NCI-H2196 treated with DMSO at 0.1 percent for 48 hours (cell line): Measurements from ENCODE around the gene ARFIP2.
A peak's percentile ranks its signal among the peaks of the same experiment; 100 is the strongest.
"Not testable (repeated sequence)": the region's sequence is repeated elsewhere in the genome, so short reads cannot be mapped to it uniquely, and the experiment has no call there.

ENCODE experiments used
- DNase-seq: peaks from one replicate; lab custom pipeline; 2025; ENCODE audit not compliant: unreplicated experiment; lab: John Stamatoyannopoulos, UW

ARFIP2 gene

GRCh38 chr11:6481012-6481923 is at the start of gene ARFIP2, which contains the start of gene TIMM10B:
Gene ARFIP2 (minus strand): TSS chr11:6481331. CDS start chr11:6480421, 910 bp downstream.
Gene TIMM10B (plus strand): TSS chr11:6481501. CDS start chr11:6481517, 16 bp downstream.
- peak; percentile 95 for DNase-seq

DNA sequence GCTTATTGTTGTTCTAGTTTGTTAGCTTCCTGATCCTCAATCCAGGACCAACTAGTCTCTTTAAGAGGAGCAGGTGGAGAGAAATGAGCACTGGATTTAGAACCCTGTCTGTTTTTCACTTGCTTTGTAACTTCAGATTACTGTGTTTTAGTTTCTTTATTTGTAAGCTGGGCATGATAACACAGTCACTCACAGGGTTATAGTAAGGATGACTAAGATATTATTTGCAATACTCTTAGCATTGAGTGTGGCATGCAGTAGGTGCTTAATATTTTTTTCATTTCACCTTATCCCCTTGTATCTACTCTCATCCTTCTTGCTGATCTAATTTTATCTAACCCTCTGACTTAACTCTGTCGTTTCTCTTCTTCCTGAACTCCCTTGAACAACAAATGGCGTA is 49.7 kb upstream of the ARFIP2 start:
- DNase-seq: no peak

- no peak for DNase-seq
These were observed 48.1 kb upstream of the ARFIP2 start for GRCh38 chr11:6529266-6529665.

DNA sequence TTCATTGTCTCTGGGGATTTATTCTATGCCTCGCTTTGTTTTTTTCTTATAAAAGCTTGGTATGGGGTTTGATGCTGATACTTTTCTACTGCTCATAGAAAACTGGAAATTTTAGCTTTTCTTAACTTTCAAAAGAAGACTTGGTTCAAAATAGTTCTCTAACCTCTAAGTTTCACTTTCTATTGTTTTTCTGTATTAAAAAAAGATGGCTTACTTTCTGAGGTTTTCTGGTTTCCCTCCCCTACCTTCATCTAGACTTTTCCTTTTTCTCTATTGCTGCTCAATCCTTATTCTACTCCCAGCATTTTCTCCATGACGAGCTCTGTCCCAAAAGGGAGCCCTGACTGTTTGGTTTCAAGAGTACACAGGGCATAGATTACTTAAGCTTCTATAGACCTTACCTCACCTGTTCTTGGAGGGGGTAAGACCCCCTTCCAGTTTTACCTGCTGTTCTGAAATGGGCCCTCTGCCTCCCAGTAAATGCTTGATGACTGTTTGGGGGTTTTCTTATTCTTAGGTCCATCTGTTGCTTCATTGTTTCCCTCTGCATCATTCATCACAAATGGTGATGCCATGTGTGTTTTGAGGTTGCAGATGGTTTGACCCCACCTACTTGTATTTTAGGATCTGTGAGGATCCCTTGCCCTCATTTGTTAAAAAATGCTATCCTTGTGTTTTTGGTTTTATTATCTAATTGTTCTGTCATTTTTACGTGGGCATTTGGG is 45.4 kb upstream of the ARFIP2 start:
- no peak for DNase-seq

GRCh38 chr11:6523253-6523652 is 42.1 kb upstream of the ARFIP2 start:
- DNase-seq: no peak

- not testable (repeated sequence) for DNase-seq
These were observed 40.8 kb upstream of the ARFIP2 start for GRCh38 chr11:6521946-6522345.

- DNase-seq: no peak
These were observed 39.1 kb upstream of the ARFIP2 start for GRCh38 chr11:6520265-6520664.

- DNase-seq: no peak
These were observed 35.7 kb upstream of the ARFIP2 start for GRCh38 chr11:6516865-6517264.

DNA sequence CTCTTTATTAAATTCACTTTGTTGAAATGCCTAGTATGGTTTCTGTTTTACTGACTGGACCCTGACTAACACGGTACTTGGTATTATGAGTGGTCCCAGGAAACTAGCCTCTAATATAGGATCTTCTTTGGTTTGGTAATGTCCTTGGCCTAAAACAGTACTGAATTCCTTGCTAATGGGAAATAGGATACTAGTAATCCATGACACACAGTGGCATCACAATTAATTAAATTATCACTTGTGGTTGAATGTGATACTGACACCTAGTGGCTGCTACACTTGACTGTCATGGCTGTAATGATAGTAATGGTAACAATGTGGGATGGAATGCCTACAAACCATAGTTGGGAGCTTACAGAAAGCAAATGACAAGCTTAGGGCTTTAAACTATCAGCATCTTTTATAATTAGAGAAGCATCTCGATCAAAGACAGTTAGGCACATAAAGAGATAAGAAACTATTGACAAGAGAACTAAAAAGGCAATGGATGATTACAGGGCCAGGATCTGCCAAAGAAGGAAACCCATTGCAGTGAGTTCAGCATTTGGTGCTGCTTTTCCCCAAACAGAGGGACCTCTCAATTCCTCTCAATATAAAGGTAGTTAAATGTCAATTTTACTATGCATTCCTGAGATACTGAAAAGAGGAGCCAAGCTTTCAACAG is 24.6 kb upstream of the ARFIP2 start:
- peak; percentile 42 for DNase-seq

GRCh38 chr11:6504166-6504565 is 23.0 kb upstream of the ARFIP2 start:
- no peak for DNase-seq

GRCh38 chr11:6502382-6502781 is 21.3 kb upstream of the ARFIP2 start:
- no peak for DNase-seq

GRCh38 chr11:6498544-6498943 is 17.4 kb upstream of the ARFIP2 start:
- no peak for DNase-seq

- DNase-seq: no peak
These were observed 17.0 kb upstream of the ARFIP2 start for GRCh38 chr11:6498121-6498520.

DNA sequence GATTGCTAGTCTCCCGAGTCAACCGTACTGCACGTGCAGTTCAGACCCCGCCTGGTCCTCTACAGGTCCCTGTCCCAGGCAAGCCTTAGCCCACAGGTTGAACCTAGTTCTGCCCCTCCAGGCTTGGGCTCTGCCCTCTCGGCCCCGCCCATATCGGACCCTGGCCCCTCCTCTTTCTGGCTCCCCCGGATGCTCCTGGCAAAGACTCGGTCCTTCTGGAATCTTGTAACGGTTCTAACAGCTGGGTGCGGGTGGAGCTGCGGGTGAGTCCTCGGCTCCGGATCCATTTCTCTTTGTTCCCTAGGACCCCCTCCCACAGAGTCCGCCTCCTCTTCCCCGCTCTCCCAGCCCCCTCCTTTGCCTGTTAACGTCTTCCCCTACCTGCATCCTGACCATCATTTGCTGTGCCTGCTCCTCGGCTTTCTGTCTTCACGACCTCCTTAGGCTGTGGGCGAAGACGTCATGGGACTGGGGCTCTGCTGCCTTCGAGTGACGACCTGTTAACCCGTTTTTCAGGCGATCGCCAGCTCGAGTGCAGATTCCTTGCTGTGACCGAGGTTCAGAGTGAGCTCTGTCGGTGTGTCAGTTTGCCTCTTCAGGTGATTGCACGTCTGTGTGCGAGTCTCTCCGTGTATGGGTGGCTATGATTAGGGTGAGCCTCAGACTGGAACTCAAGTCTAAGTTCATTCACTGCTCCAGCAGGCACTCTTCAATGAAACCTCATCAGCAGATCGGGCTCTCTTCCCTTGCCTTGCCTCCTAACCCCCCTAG is 16.1 kb upstream of the ARFIP2 start, which contains the start of gene DNHD1:
TSS of gene DNHD1 (plus strand) at position 212 of the 771 bp plus-strand sequence. CDS start 936 bp downstream, outside the sequence.
- DNase-seq: no peak

DNA sequence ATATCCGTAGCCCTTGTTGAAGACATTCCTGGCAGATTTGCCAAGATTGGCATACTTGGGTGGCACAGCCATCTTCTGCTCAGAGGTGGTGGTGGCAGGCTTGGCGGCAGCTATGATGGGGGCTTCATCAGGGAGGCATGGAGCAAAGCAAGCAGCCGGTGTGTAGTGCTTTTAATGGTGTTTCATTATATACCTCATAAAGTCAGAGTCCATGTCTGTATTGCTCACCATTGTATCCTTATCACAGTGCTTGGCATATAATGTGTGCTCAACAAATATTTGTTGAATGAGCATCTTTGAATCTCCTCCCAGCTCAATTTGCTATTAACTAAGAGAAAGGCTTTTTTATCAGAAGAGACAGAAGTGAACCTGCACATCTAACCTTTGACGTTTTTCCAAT is 8.2 kb upstream of the ARFIP2 start:
- no peak for DNase-seq

DNA sequence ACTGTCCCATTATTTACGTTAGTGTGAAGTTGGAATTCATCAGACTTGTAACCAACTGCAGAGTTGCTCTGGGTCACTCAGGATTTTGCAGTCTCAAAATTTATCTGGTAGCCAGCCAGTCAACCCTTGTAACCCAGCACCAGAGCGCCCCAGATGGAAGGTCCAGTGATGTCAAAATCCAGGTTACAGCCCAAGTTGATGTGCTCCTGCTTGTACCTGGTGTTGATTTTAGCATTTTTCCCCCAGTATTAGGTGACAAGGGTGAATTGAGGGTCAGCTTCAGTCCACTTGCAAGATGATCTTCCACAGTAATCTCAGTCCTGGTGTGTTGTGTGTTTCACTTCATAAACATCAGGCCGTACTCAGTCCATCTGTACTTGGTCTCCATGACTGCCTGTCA is 7.7 kb upstream of the ARFIP2 start:
- no peak for DNase-seq

- DNase-seq: no peak
These were observed 7.2 kb upstream of the ARFIP2 start for GRCh38 chr11:6488342-6488741.

- no peak for DNase-seq
These were observed 5.8 kb upstream of the ARFIP2 start for GRCh38 chr11:6486938-6487337.

- no peak for DNase-seq
These were observed 5.1 kb upstream of the ARFIP2 start for GRCh38 chr11:6486256-6486655.

GRCh38 chr11:6485661-6486060 is 4.5 kb upstream of the ARFIP2 start:
- DNase-seq: no peak

DNA sequence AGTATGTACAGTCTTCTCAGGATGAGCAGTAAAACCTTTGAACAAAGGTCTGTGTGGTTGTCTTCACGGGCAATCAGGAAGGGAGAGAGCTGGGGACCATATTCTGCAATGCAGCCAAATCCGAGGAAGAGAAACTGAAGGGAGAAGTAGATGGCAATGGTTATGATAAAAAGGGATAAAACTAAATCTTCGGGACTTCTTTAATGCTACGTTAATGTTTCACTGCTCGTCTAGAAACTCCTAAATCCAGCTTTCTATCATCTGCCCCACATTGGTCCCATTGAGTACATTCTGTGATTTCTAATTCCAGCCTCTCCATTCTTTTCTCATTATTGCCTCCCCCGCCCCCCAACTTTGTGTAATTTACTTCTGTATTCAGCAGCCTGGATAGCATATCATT is 1.9 kb upstream of the ARFIP2 start:
- no peak for DNase-seq
